OCI-LY1 (cell line): ENCODE results near the gene JAM3.

ENCODE experiments used
- EZH2 ChIP-seq: fragments of 200-600 bp; sonication (generic), shearing (Covaris generic); IDR thresholded peaks from 2 replicates; pipeline ENCODE4 v1.8.0; 2017; ENCODE audit warnings: borderline replicate concordance, mixed run types, mild to moderate bottlenecking, antibody characterized with exemption, low read length, moderate library complexity, mixed read lengths
- TF ChIP-seq, protein P1 (sequence below): fragments of 200-600 bp; sonication (generic), shearing (Covaris generic); IDR thresholded peaks from 2 replicates; pipeline ENCODE4 v1.5.1; 2017; ENCODE audit warnings: mild to moderate bottlenecking, antibody characterized with exemption, low read length, moderate library complexity, mixed read lengths

DNA sequence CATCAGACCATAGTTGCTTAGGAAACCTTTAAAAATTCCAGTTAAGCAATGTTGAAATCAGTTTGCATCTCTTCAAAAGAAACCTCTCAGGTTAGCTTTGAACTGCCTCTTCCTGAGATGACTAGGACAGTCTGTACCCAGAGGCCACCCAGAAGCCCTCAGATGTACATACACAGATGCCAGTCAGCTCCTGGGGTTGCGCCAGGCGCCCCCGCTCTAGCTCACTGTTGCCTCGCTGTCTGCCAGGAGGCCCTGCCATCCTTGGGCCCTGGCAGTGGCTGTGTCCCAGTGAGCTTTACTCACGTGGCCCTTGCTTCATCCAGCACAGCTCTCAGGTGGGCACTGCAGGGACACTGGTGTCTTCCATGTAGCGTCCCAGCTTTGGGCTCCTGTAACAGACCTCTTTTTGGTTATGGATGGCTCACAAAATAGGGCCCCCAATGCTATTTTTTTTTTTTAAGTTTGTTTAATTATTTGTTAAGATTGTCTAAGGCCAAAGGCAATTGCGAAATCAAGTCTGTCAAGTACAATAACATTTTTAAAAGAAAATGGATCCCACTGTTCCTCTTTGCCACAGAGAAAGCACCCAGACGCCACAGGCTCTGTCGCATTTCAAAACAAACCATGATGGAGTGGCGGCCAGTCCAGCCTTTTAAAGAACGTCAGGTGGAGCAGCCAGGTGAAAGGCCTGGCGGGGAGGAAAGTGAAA lies 81.5 kb downstream of the JAM3 start:
- no peak for TF ChIP-seq EZH2
- TF ChIP-seq, protein P1, sequence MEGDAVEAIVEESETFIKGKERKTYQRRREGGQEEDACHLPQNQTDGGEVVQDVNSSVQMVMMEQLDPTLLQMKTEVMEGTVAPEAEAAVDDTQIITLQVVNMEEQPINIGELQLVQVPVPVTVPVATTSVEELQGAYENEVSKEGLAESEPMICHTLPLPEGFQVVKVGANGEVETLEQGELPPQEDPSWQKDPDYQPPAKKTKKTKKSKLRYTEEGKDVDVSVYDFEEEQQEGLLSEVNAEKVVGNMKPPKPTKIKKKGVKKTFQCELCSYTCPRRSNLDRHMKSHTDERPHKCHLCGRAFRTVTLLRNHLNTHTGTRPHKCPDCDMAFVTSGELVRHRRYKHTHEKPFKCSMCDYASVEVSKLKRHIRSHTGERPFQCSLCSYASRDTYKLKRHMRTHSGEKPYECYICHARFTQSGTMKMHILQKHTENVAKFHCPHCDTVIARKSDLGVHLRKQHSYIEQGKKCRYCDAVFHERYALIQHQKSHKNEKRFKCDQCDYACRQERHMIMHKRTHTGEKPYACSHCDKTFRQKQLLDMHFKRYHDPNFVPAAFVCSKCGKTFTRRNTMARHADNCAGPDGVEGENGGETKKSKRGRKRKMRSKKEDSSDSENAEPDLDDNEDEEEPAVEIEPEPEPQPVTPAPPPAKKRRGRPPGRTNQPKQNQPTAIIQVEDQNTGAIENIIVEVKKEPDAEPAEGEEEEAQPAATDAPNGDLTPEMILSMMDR: no peak
